Common myeloid progenitor, CD34-positive (primary cell): Measurements from ENCODE around the gene HIPK3.

Source experiments
- CTCF ChIA-PET: fragments of 350-600 bp; sonication (Branson Sonifier 250); formaldehyde crosslinking; loops from one replicate; lab custom pipeline; 2021; ENCODE audit warnings: antibody characterized with exemption; lab: Charles Lee
- POLR2A ChIA-PET: fragments of 350-600 bp; sonication (Branson Sonifier 250); formaldehyde crosslinking; loops from one replicate; lab custom pipeline; 2021; ENCODE audit warnings: antibody characterized with exemption; lab: Charles Lee
- DNase-seq, 3 donors: peaks; one replicate each; pipeline versions ENCODE4 v3.0.0 to v3.0.0-alpha.2; 2013
- H3K27ac ChIP-seq, 2 experiments: 1 replicate in 1 of 2; 2 replicates in 1 of 2; pipeline ENCODE4 v1.7.0; 2013; ENCODE audit warnings: inconsistent platforms in 2 of 2, low read length in 2 of 2, mild to moderate bottlenecking in 2 of 2, low read depth in 1 of 2, moderate library complexity in 1 of 2; ENCODE audit not compliant: severe bottlenecking in 2 of 2, insufficient read depth in 1 of 2, poor library complexity in 1 of 2
- H3K27me3 ChIP-seq, 5 experiments: replicated peaks in 2 of 5; 1 replicate in 3 of 5; 2 replicates in 2 of 5; pipeline versions ENCODE4 v1.6.1 to v1.7.0; 2013; ENCODE audit warnings: low read length in 4 of 5, mild to moderate bottlenecking in 2 of 5, moderate library complexity in 2 of 5, inconsistent platforms in 1 of 5; ENCODE audit not compliant: insufficient read depth in 5 of 5, control insufficient read depth in 4 of 5
- H3K36me3 ChIP-seq, 4 experiments: 1 replicate in 2 of 4; 2 replicates in 2 of 4; pipeline versions ENCODE4 v1.6.1 to v1.7.0; 2013; ENCODE audit warnings: low read length in 3 of 4, control low read depth in 1 of 4, mild to moderate bottlenecking in 1 of 4; ENCODE audit not compliant: control insufficient read depth in 4 of 4, insufficient read depth in 4 of 4
- H3K4me1 ChIP-seq, 4 experiments: 1 replicate in 3 of 4; 2 replicates in 1 of 4; pipeline versions ENCODE4 v1.6.1 to v1.7.1; 2013; ENCODE audit warnings: low read length in 3 of 4, mild to moderate bottlenecking in 3 of 4, control low read depth in 1 of 4, inconsistent platforms in 1 of 4, moderate library complexity in 1 of 4; ENCODE audit not compliant: control insufficient read depth in 4 of 4, insufficient read depth in 4 of 4; ENCODE audit errors: control extremely low read depth in 1 of 4
- H3K4me3 ChIP-seq, 7 experiments: 1 replicate in 4 of 7; 2 replicates in 3 of 7; pipeline versions ENCODE4 v1.5.1 to v1.7.0; 2013; ENCODE audit warnings: mild to moderate bottlenecking in 7 of 7, low read length in 6 of 7, moderate library complexity in 6 of 7, inconsistent platforms in 2 of 7, low read depth in 2 of 7, control low read depth in 1 of 7; ENCODE audit not compliant: insufficient read depth in 4 of 7, control insufficient read depth in 1 of 7; ENCODE audit errors: extremely low read depth in 1 of 7
- H3K9me3 ChIP-seq, 5 experiments: 1 replicate in 4 of 5; 2 replicates in 1 of 5; pipeline versions ENCODE4 v1.6.1 to v1.7.1; 2013; ENCODE audit warnings: low read length in 4 of 5, mild to moderate bottlenecking in 2 of 5, inconsistent platforms in 1 of 5, low read depth in 1 of 5, moderate library complexity in 1 of 5; ENCODE audit not compliant: control insufficient read depth in 4 of 5, insufficient read depth in 2 of 5; ENCODE audit errors: control extremely low read depth in 1 of 5
- WGBS: methylation state at CpG from one replicate; pipeline ENCODE4 v1.1.5; 2013; ENCODE audit not compliant: insufficient coverage; 5-methylcytosine and 5-hydroxymethylcytosine counted together

Gene HIPK3

GRCh38 chr11:33264926-33265325 is 7.7 kb downstream of the HIPK3 start:
- CTCF ChIA-PET: interaction anchor here (0.6 to 1.9 kb wide), 3 partner anchors 10 to 18 kb away, joined by 4 to 9 read pairs (median 5); no protein-coding TSS in a partner anchor
- H3K4me1 ChIP-seq: peaks cover 12 to 38% (median 30%) of the 10 kb centered on the region in 4 experiments
- H3K36me3 ChIP-seq: no peaks in the 10 kb centered on the region
- no peaks in the 10 kb centered on the region for H3K27me3 ChIP-seq
- no peak overlapping the region for H3K27ac ChIP-seq
- POLR2A ChIA-PET: no interaction called here
- H3K4me3 ChIP-seq: no peak overlapping the region
- no peak for DNase-seq
- no peaks in the 10 kb centered on the region for H3K9me3 ChIP-seq

GRCh38 chr11:33266393-33267215 is 9.4 kb downstream of the HIPK3 start:
- Histone ChIP-seq H3K36me3 (peaks cover 0 to 2% (median 0%) of the 10 kb centered on the region in 4 experiments), H3K4me1 (peaks cover 4 to 30% (median 24%) of the 10 kb centered on the region in 4 experiments), H3K4me3 (no peak overlapping the region), H3K27ac (peak overlapping the region in 1 of 2 experiments; percentile 75), H3K9me3 (no peaks in the 10 kb centered on the region), H3K27me3 (no peaks in the 10 kb centered on the region)
- ChIA-PET POLR2A (no interaction called here), CTCF (interaction anchor here (1.2 to 1.9 kb wide), 2 partner anchors 14 to 22 kb away, joined by 3 to 9 read pairs; no protein-coding TSS in a partner anchor)
- DNase-seq: peak; percentile 66 to 88 (median 82)
- 90% methylated on average over 4 of the region's 8 CpGs for WGBS

- H3K36me3 ChIP-seq: peaks cover 0 to 2% (median 0%) of the 10 kb centered on the region in 4 experiments
- H3K4me3 ChIP-seq: no peak overlapping the region
- H3K9me3 ChIP-seq: no peaks in the 10 kb centered on the region
- H3K27ac ChIP-seq: no peak overlapping the region
- CTCF ChIA-PET: interaction anchor here (0.8 to 1.6 kb wide), 6 partner anchors 11 to 108 kb away, joined by 3 to 4 read pairs (median 3); partner anchors contain the start of gene CSTF3
- 95% methylated on average over 3 of the region's 4 CpGs for WGBS
- H3K4me1 ChIP-seq: peaks cover 0 to 8% (median 6%) of the 10 kb centered on the region in 4 experiments
- no peak for DNase-seq
- no peaks in the 10 kb centered on the region for H3K27me3 ChIP-seq
- POLR2A ChIA-PET: interaction anchor here (0.6 kb wide), 1 partner anchor 319 kb away, joined by 3 read pairs; no protein-coding TSS in a partner anchor
Measured at GRCh38 chr11:33268945-33269540, 11.9 kb downstream of the HIPK3 start.

- Histone ChIP-seq H3K27ac (no peak overlapping the region), H3K36me3 (peaks cover 0 to 2% (median 0%) of the 10 kb centered on the region in 4 experiments), H3K4me1 (peaks cover 0 to 6% (median 3%) of the 10 kb centered on the region in 4 experiments), H3K4me3 (no peak overlapping the region), H3K27me3 (no peaks in the 10 kb centered on the region), H3K9me3 (no peaks in the 10 kb centered on the region)
- POLR2A ChIA-PET: no interaction called here
- 89% methylated on average over 5 of the region's 6 CpGs for WGBS
- no peak for DNase-seq
- CTCF ChIA-PET: interaction anchor here (0.9 to 1.6 kb wide), 4 partner anchors 10 to 109 kb away, joined by 3 read pairs; partner anchors contain the start of gene CSTF3
Measured at GRCh38 chr11:33269822-33270221, 12.6 kb downstream of the HIPK3 start.

GRCh38 chr11:33271059-33271458 is 13.9 kb downstream of the HIPK3 start:
- POLR2A ChIA-PET: interaction anchor here (0.7 to 1.3 kb wide), 2 partner anchors 9 to 26 kb away, joined by 3 read pairs; no protein-coding TSS in a partner anchor

DNA sequence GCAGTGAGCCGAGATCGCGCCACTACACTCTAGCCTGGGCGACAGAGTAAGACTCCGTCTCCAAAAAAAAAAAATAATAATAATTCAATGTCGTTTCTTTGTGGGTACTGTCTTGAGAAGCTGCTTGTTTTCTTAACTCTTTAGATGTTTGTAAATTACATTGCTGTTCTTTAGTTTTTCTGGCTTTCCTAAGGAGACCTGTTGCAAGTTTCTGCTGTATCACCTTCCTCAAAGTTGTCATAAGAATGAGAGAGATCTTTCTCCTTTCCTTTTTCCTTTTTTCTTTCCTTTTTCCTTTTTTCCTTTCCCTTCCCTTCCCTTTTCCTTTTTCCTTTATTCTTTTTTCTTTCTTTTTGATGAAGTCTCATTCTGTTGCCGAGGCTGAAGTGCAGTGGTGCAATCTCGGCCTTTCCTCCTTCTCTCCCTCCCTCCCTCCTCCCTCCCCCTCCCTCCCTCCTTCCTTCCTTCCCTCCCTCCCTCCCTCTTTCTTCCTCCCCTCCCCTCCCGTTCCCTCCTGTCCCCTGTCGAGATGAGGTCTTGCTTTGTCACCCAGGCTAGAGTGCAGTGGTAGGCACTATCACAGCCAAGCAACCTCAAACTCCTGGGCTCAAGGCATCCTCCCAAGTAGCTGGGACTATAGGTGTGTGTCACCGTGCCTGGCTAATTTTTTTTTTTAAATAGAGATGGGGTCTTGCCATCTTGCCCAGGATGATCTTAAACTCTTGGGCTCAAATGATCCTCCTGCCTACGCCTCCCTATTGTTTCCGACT is 15.3 kb downstream of the HIPK3 start:
- WGBS: 100% methylated on average over 1 of the region's 13 CpGs
- Histone ChIP-seq H3K4me1 (peaks cover 0 to 13% (median 5%) of the 10 kb centered on the region in 4 experiments), H3K4me3 (no peak overlapping the region), H3K27me3 (no peaks in the 10 kb centered on the region), H3K36me3 (peaks cover 0 to 2% (median 0%) of the 10 kb centered on the region in 4 experiments), H3K9me3 (no peaks in the 10 kb centered on the region), H3K27ac (no peak overlapping the region)
- CTCF ChIA-PET: interaction anchor here (1.9 kb wide), 1 partner anchor 9 kb away, joined by 6 read pairs; no protein-coding TSS in a partner anchor
- DNase-seq: no peak
- POLR2A ChIA-PET: interaction anchor here (1.3 kb wide), 1 partner anchor 10 kb away, joined by 3 read pairs; no protein-coding TSS in a partner anchor

More at GRCh38 chr11:33271059-33271458, 13.9 kb downstream of the HIPK3 start:
- DNase-seq: no peak
- no peaks in the 10 kb centered on the region for H3K27me3 ChIP-seq
- H3K4me1 ChIP-seq: peaks cover 0 to 6% (median 3%) of the 10 kb centered on the region in 4 experiments
- CTCF ChIA-PET: interaction anchor here (1.2 kb wide), 1 partner anchor 49 kb away, joined by 3 read pairs; no protein-coding TSS in a partner anchor
- 86% methylated on average over 1 of the region's 3 CpGs for WGBS
- no peak overlapping the region for H3K27ac ChIP-seq
- H3K4me3 ChIP-seq: no peak overlapping the region
- H3K9me3 ChIP-seq: no peaks in the 10 kb centered on the region
- peaks cover 0 to 2% (median 0%) of the 10 kb centered on the region in 4 experiments for H3K36me3 ChIP-seq
